ENCODE data around the gene NLRP10. TPM values are rescaled to one million over a fixed set of nuclear protein-coding genes. Genes with fewer than 3 reads are reported as not detected.

NLRP10 gene
- total RNA-seq, 4 donors from 2014 or later, result not detected

DNA sequence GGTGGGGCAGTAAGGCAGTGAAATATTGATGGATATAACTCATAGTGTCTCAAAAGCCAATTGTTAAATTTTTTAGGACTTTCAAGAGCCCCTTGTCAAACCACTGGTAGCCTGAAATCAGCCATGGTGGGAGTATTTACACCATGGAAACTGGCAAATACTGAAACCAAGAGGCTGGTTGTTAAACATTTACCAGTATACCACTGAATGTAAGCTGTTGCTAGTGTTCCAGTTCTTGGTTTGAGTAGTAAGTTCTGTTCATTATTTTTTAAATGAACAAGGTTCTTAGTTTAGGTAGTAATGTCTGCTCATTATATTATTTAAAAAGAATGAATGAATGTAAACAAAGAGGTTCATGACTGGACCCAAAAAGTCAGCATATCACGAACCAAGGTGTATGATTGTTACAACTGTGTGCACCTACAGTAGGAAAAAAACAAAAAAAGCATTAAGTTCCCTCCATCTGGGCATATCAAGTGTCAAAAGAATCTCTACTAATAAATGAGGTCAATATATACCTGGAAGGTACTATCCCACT, 17.4 kb upstream of the NLRP10 start:
- in situ Hi-C loops (cut with MboI; ENCODE audit: low sequenced_read_pairs in 4 of 4) (no loop called here), intact Hi-C loops (cut with DNase I; ENCODE audit: low total_unique reads) (no loop called here)
- DNase-seq, result no peak
- Histone ChIP-seq H3K4me1 (peaks cover 0 to 5% of the 10 kb centered on the region in 2 donors), H3K27me3 (no peaks in the 10 kb centered on the region), H3K4me3 (no peak overlapping the region), H3K27ac (no peak overlapping the region), H3K36me3 (no peaks in the 10 kb centered on the region), H3K9me3 (no peaks in the 10 kb centered on the region)
- no peak for ATAC-seq
- no peak for TF ChIP-seq POLR2A (IDR thresholded peaks at IDR 0.05)
- TF ChIP-seq, protein P1, sequence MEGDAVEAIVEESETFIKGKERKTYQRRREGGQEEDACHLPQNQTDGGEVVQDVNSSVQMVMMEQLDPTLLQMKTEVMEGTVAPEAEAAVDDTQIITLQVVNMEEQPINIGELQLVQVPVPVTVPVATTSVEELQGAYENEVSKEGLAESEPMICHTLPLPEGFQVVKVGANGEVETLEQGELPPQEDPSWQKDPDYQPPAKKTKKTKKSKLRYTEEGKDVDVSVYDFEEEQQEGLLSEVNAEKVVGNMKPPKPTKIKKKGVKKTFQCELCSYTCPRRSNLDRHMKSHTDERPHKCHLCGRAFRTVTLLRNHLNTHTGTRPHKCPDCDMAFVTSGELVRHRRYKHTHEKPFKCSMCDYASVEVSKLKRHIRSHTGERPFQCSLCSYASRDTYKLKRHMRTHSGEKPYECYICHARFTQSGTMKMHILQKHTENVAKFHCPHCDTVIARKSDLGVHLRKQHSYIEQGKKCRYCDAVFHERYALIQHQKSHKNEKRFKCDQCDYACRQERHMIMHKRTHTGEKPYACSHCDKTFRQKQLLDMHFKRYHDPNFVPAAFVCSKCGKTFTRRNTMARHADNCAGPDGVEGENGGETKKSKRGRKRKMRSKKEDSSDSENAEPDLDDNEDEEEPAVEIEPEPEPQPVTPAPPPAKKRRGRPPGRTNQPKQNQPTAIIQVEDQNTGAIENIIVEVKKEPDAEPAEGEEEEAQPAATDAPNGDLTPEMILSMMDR (IDR thresholded peaks at IDR 0.05 in 4 of 5, conservative IDR thresholded peaks at IDR 0.05 in 1 of 5), result no peak

DNA sequence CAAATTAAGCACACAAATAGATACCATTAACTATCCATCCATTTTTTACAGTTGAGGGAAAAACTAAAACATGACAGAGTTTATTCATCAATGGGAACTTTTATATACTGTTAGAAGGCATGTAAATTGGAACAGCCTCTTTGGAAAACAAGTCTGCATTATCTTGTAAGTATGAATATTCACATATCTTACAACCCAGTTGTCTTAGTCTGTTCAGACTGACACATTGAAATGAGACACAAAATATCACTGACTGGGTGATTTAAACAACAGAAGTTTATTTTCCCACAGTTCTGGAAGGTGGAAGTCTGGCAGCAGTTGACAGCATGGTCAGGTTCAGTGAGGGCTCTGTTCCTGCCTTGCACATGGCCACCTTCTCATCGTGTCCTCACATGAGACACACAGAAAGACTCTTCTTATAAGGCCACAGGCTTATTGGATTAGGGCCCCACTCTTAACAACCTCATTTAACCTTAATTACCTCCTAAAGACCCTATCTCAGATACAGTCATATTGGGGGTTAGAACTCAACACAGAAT, 16.4 kb upstream of the NLRP10 start:
- ATAC-seq (no peak), DNase-seq (no peak)
- no peak overlapping the region for H3K4me3 ChIP-seq
- no peaks in the 10 kb centered on the region for H3K9me3 ChIP-seq
- intact Hi-C loops (cut with DNase I; ENCODE audit: low total_unique reads), result no loop called here
- no peaks in the 10 kb centered on the region for H3K36me3 ChIP-seq
- H3K4me1 ChIP-seq, result peaks cover 0 to 4% of the 10 kb centered on the region in 2 donors
- H3K27ac ChIP-seq, result no peak overlapping the region
- in situ Hi-C loops (cut with MboI; ENCODE audit: low sequenced_read_pairs in 4 of 4), result no loop called here
- TF ChIP-seq POLR2A (IDR thresholded peaks at IDR 0.05), result no peak
- TF ChIP-seq, protein P1 (IDR thresholded peaks at IDR 0.05 in 4 of 5, conservative IDR thresholded peaks at IDR 0.05 in 1 of 5), result no peak
- no peaks in the 10 kb centered on the region for H3K27me3 ChIP-seq

DNA sequence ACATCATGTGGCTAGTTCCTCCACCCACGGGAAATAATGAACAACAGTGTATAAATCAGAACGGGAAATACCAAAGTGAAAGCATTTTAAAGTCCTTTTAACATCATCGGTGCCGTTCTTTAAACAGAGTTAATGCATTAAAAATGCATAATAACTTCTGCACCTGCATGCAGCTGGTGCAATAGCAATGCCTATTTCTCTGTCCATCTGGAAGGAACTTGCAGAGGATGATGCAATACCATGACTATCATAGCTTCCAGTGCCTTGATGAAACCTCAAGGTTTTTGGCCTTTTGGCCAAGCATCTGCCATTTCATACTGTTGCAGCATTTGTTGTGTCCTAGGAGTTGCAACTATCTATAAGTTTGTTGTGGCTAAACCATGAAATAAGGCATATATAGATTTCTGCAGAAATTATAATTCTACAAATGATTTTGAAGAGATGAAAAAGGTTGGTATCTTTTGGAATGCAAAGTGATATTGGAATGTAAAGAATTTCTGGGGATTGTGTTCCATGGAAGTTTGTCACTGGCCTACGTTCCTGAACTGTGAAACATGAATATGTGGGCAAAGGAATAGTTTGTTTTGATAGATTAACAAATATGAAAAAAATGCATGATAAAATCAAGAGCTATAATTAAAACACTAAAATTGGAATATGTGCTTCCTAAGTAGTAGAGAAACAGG, 12.1 kb upstream of the NLRP10 start:
- TF ChIP-seq, protein P1 (IDR thresholded peaks at IDR 0.05 in 4 of 5, conservative IDR thresholded peaks at IDR 0.05 in 1 of 5), result no peak
- TF ChIP-seq POLR2A (IDR thresholded peaks at IDR 0.05), result no peak
- H3K4me3 ChIP-seq, result no peak overlapping the region
- no peaks in the 10 kb centered on the region for H3K9me3 ChIP-seq
- ATAC-seq (no peak), DNase-seq (no peak)
- intact Hi-C loops (cut with DNase I; ENCODE audit: low total_unique reads) (no loop called here), in situ Hi-C loops (cut with MboI; ENCODE audit: low sequenced_read_pairs in 4 of 4) (no loop called here)
- no peaks in the 10 kb centered on the region for H3K4me1 ChIP-seq
- H3K27ac ChIP-seq, result no peak overlapping the region
- H3K36me3 ChIP-seq, result no peaks in the 10 kb centered on the region
- no peaks in the 10 kb centered on the region for H3K27me3 ChIP-seq

DNA sequence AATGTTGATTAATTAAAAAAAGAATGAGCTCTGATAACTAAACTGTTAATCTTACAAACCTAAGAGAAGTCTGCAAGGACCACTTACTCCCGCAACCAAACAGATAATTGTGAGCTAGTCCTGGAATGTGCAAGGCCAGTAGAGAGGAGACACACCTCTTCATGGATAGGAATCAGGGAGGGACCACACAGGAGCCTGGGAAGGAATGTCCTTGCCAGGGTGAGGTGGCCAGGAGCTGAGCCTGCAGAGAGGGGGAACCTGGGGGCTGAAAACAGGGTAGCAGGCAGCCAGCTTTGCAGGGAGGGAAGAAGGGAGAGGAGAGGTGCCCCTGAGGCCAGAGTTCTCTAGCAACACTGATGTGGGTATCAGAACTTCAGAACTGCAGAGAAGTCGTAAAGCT, 9.4 kb upstream of the NLRP10 start:
- no peak for DNase-seq
- no peak for TF ChIP-seq POLR2A (IDR thresholded peaks at IDR 0.05)
- TF ChIP-seq, protein P1 (IDR thresholded peaks at IDR 0.05 in 4 of 5, conservative IDR thresholded peaks at IDR 0.05 in 1 of 5), result no peak
- ATAC-seq, result no peak
- H3K4me3 ChIP-seq, result no peak overlapping the region
- no peaks in the 10 kb centered on the region for H3K36me3 ChIP-seq
- H3K9me3 ChIP-seq, result no peaks in the 10 kb centered on the region
- intact Hi-C loops (cut with DNase I; ENCODE audit: low total_unique reads), result no loop called here
- no peaks in the 10 kb centered on the region for H3K4me1 ChIP-seq
- no peaks in the 10 kb centered on the region for H3K27me3 ChIP-seq
- H3K27ac ChIP-seq, result no peak overlapping the region
- in situ Hi-C loops (cut with MboI; ENCODE audit: low sequenced_read_pairs in 4 of 4), result no loop called here
